Suprapubic skin (tissue), 4 donors: ENCODE measurements around the gene GNAO1. TPM values are rescaled to one million over a fixed set of nuclear protein-coding genes. Genes with fewer than 3 reads are reported as not detected.

Experiments used
- DNase-seq, 2 donors: peaks; one replicate each; pipeline ENCODE4 v3.0.0-alpha.2; 2019; ENCODE audit warnings: low spot score in 2 of 2
- H3K27ac ChIP-seq: fragments of 200-600 bp; sonication (generic); one replicate; pipeline ENCODE4 v1.5.1; 2019
- H3K27me3 ChIP-seq: fragments of 200-600 bp; sonication (generic); one replicate; pipeline ENCODE4 v1.5.1; 2019
- H3K36me3 ChIP-seq: fragments of 200-600 bp; sonication (generic); one replicate; pipeline ENCODE4 v1.5.1; 2019
- H3K4me1 ChIP-seq: fragments of 200-600 bp; sonication (generic); one replicate; pipeline ENCODE4 v1.5.1; 2019
- H3K4me3 ChIP-seq: fragments of 200-600 bp; sonication (generic); one replicate; pipeline ENCODE4 v1.5.1; 2019; ENCODE audit warnings: mild to moderate bottlenecking
- H3K9me3 ChIP-seq: fragments of 200-600 bp; sonication (generic); one replicate; pipeline ENCODE4 v1.5.1; 2019
- EP300 ChIP-seq: sonication (generic); formaldehyde crosslinking; IDR thresholded peaks from one replicate; pipeline ENCODE4 v1.6.1; 2017; ENCODE audit warnings: antibody characterized with exemption
- POLR2A ChIP-seq, 2 donors: fragments of 450-650 bp; IDR thresholded peaks; one replicate each; pipeline ENCODE4 v1.6.1; 2017; ENCODE audit warnings: antibody characterized with exemption in 2 of 2, mild to moderate bottlenecking in 2 of 2, moderate library complexity in 2 of 2
- POLR2AphosphoS5 ChIP-seq, 3 donors: sonication (generic); formaldehyde crosslinking; IDR thresholded peaks; one replicate each; pipeline ENCODE4 v1.6.1; 2017; ENCODE audit warnings: antibody characterized with exemption in 3 of 3
- WGBS: methylation state at CpG from one replicate; pipeline ENCODE4 v1.1.5; 2018; 5-methylcytosine and 5-hydroxymethylcytosine counted together
- total RNA-seq, 4 donors: library from RNA; depleted of rRNA; stranded (reverse); fragments of >200 nt; gene quantifications; one replicate each; pipeline ENCODE4 v1.1.0, GENCODE V29; 2016
- TF ChIP-seq, protein P1 (sequence below), 2 donors: fragments of 200-600 bp in 1 of 2; fragments of 450-650 bp in 1 of 2; sonication (generic) in 1 of 2; IDR thresholded peaks; one replicate each; pipeline ENCODE4 v1.5.1; 2016 to 2019; ENCODE audit warnings: antibody characterized with exemption in 2 of 2, mild to moderate bottlenecking in 1 of 2, moderate library complexity in 1 of 2

GNAO1 gene
- total RNA-seq, 4 donors from 2014 or later: 2.4 to 7.6 (median 5.8) TPM

DNA sequence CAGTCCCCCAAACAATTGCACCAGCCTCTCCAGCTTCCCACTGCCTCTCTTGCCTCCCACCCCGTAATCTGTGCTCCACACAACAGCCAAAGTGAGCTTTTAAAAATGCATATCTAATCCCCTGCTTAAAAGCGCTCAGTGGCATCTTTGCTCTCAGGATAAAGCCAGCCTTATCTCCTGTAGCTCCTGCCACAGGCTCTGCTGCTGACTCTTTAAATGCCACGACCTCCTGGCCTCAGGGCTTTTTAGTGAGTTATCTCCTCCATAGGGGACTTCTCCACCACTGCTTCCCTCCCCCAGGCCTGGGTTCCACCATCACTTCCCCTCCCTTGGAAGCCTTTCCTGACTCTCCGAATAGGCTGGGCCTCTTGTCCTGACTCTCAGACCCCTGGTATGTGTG lies 98.6 kb downstream of the GNAO1 start:
- H3K36me3 ChIP-seq: no peaks in the 10 kb centered on the region
- H3K27me3 ChIP-seq: no peaks in the 10 kb centered on the region
- TF ChIP-seq POLR2AphosphoS5 (IDR thresholded peaks at IDR 0.05) (no peak), EP300 (no peak), POLR2A (IDR thresholded peaks at IDR 0.05) (no peak)
- TF ChIP-seq, protein P1, sequence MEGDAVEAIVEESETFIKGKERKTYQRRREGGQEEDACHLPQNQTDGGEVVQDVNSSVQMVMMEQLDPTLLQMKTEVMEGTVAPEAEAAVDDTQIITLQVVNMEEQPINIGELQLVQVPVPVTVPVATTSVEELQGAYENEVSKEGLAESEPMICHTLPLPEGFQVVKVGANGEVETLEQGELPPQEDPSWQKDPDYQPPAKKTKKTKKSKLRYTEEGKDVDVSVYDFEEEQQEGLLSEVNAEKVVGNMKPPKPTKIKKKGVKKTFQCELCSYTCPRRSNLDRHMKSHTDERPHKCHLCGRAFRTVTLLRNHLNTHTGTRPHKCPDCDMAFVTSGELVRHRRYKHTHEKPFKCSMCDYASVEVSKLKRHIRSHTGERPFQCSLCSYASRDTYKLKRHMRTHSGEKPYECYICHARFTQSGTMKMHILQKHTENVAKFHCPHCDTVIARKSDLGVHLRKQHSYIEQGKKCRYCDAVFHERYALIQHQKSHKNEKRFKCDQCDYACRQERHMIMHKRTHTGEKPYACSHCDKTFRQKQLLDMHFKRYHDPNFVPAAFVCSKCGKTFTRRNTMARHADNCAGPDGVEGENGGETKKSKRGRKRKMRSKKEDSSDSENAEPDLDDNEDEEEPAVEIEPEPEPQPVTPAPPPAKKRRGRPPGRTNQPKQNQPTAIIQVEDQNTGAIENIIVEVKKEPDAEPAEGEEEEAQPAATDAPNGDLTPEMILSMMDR (IDR thresholded peaks at IDR 0.05): no peak
- WGBS: 82% methylated on average over 4 of the region's 4 CpGs
- peaks cover 11% of the 10 kb centered on the region for H3K4me1 ChIP-seq
- H3K27ac ChIP-seq: no peak overlapping the region
- H3K4me3 ChIP-seq: no peak overlapping the region
- no peaks in the 10 kb centered on the region for H3K9me3 ChIP-seq
- no peak for DNase-seq

GRCh38 chr16:56294014-56294413 lies 102.7 kb downstream of the GNAO1 start:
- Histone ChIP-seq H3K4me1 (peaks cover 23% of the 10 kb centered on the region), H3K27me3 (no peaks in the 10 kb centered on the region), H3K27ac (no peak overlapping the region), H3K4me3 (no peak overlapping the region), H3K36me3 (no peaks in the 10 kb centered on the region), H3K9me3 (no peaks in the 10 kb centered on the region)
- WGBS: 96% methylated on average over 5 of the region's 5 CpGs
- DNase-seq: no peak
- no peak for TF ChIP-seq POLR2AphosphoS5 (IDR thresholded peaks at IDR 0.05)
- TF ChIP-seq POLR2A (IDR thresholded peaks at IDR 0.05): no peak
- TF ChIP-seq EP300: no peak
- TF ChIP-seq, protein P1 (IDR thresholded peaks at IDR 0.05): no peak

DNA sequence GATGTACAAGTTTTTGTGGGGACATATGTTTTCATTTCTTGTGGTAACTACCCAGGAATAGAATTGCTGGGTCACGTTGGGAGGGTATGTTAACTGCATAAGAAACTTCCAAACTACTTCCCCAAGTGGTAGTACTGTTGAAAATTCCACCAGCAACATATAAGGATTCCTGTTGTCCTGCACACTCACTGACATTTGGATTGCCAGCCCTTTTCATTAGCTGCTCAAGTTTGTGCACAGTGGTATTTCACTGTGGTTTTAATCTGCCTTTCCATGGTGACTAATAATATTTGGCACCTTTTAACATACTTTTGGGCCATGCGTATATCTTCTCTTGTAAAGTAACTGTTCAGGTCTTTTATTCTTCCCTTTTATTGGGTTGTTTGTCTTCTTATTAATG lies 103.3 kb downstream of the GNAO1 start:
- WGBS: 34% methylated on average over 2 of the region's 2 CpGs
- H3K4me1 ChIP-seq: peaks cover 29% of the 10 kb centered on the region
- no peak overlapping the region for H3K4me3 ChIP-seq
- H3K27me3 ChIP-seq: no peaks in the 10 kb centered on the region
- H3K36me3 ChIP-seq: no peaks in the 10 kb centered on the region
- H3K9me3 ChIP-seq: no peaks in the 10 kb centered on the region
- DNase-seq: no peak
- TF ChIP-seq, protein P1 (IDR thresholded peaks at IDR 0.05): no peak
- TF ChIP-seq POLR2AphosphoS5 (IDR thresholded peaks at IDR 0.05): no peak
- TF ChIP-seq POLR2A (IDR thresholded peaks at IDR 0.05): no peak
- no peak for TF ChIP-seq EP300
- H3K27ac ChIP-seq: no peak overlapping the region

- no peak overlapping the region for H3K4me3 ChIP-seq
- no peak overlapping the region for H3K27ac ChIP-seq
- WGBS: 80% methylated on average over 8 of the region's 8 CpGs
- H3K4me1 ChIP-seq: peaks cover 35% of the 10 kb centered on the region
- H3K36me3 ChIP-seq: no peaks in the 10 kb centered on the region
- no peaks in the 10 kb centered on the region for H3K9me3 ChIP-seq
- no peak for TF ChIP-seq POLR2A (IDR thresholded peaks at IDR 0.05)
- no peak for TF ChIP-seq POLR2AphosphoS5 (IDR thresholded peaks at IDR 0.05)
- TF ChIP-seq EP300: no peak
- TF ChIP-seq, protein P1 (IDR thresholded peaks at IDR 0.05): no peak
- H3K27me3 ChIP-seq: no peaks in the 10 kb centered on the region
- DNase-seq: no peak
Measured at GRCh38 chr16:56295059-56295665, 103.9 kb downstream of the GNAO1 start.

DNA sequence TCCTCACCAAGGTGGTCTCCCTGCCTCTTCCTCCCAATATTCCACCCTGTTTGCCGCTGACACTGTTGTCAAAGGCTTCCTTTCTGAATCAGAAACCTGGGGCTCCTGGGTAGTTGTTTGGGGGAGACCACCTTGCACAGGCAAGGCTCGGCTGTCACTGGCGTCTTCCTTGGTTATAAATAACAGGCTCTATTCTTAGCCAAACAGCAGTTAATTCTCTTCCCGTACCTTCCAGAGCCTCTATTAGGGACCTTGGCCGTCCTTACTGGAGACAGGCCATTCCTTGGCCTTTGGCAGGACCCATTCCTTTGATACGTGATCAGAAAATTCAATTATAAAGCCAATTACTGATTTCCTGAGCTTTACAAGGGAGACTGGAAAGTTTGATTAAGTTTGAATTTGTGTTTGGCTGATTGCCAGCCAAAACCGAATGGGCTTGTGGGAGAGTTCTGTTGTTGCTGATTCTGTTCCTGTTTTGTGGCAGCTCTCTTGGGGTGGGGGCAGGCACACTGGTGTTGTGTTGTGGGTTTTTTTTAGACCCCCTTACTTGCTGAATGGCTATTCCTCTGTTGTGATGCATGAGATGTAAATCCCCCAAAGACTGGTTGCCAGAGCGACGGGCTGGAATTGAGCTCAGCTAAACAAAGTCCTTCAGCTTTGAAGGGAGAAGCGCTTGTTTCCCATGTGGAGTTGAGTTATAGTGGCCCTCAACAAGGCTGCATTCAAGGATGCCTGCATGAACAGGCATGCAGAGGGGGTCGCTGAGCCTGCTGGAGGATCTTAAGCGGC lies 104.6 kb downstream of the GNAO1 start:
- Histone ChIP-seq H3K27ac (no peak overlapping the region), H3K27me3 (no peaks in the 10 kb centered on the region), H3K4me1 (peaks cover 37% of the 10 kb centered on the region), H3K36me3 (no peaks in the 10 kb centered on the region), H3K4me3 (no peak overlapping the region), H3K9me3 (no peaks in the 10 kb centered on the region)
- DNase-seq: no peak
- 69% methylated on average over 12 of the region's 12 CpGs for WGBS
- TF ChIP-seq POLR2AphosphoS5 (IDR thresholded peaks at IDR 0.05) (no peak), EP300 (no peak), POLR2A (IDR thresholded peaks at IDR 0.05) (no peak)
- TF ChIP-seq, protein P1 (IDR thresholded peaks at IDR 0.05): no peak
